GM12873 (cell line): Measurements from ENCODE around the gene DRAXIN.

ENCODE experiments used
- CTCF ChIP-seq: IDR thresholded peaks from 2 replicates; pipeline ENCODE4 v1.5.1; 2012; ENCODE audit warnings: low read depth, mild to moderate bottlenecking, moderate library complexity, low read length, control low read depth; ENCODE audit not compliant: insufficient read depth; ENCODE audit errors: missing control alignments

Gene DRAXIN

DNA sequence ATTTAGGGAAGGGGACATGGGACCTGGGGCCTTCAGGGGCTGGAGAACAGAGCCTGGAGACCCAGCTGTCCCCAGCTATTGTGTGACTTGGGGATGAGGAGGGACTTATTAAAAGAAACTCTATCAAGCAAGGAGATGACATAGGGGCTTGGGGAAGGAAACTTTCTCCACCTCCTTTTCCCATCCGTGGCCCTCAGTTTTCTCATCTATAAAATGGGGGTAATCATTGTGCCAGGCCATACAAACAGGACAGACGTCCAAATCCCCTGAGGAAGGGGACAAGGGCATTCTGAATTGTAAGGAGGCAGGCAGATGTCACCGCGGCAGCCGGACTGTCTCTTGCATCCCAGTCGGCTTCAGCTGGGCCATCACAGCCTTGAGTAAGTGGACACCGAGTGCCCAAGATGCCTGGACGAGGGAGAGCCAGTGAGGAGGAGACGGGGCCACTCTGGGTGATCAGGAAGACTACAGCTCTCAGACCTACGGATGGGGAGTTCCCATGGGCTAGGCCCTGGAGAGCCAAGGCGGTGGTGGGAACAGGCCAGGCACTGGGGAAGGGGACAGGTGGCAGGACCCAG lies 39.2 kb upstream of the DRAXIN start:
- no peak for TF ChIP-seq CTCF

- TF ChIP-seq CTCF, result no peak
Observed at GRCh38 chr1:11653101-11653860, 38.2 kb upstream of the DRAXIN start.

- TF ChIP-seq CTCF, result no peak
Observed at GRCh38 chr1:11653861-11654136, 37.7 kb upstream of the DRAXIN start.

GRCh38 chr1:11654137-11654938 lies 37.2 kb upstream of the DRAXIN start, which contains the start of the genes FBXO2 and FBXO44:
TSS of gene FBXO2 (minus strand) at chr1:11654429. CDS start at chr1:11654340, 89 bp downstream.
TSS of gene FBXO44 (plus strand) at chr1:11654877. CDS start at chr1:11655836, 959 bp downstream.
- TF ChIP-seq CTCF, result no peak

- no peak for TF ChIP-seq CTCF
Observed at GRCh38 chr1:11654939-11655808, 36.3 kb upstream of the DRAXIN start.

GRCh38 chr1:11657654-11658053 lies 33.9 kb upstream of the DRAXIN start:
- no peak for TF ChIP-seq CTCF
